ENCODE results near the gene GPR26. TPM values are rescaled to one million over a fixed set of nuclear protein-coding genes. Genes with fewer than 3 reads are reported as not detected.

GPR26 gene
- total RNA-seq, 1 experiment from 2014 or later, result 0.07 TPM

DNA sequence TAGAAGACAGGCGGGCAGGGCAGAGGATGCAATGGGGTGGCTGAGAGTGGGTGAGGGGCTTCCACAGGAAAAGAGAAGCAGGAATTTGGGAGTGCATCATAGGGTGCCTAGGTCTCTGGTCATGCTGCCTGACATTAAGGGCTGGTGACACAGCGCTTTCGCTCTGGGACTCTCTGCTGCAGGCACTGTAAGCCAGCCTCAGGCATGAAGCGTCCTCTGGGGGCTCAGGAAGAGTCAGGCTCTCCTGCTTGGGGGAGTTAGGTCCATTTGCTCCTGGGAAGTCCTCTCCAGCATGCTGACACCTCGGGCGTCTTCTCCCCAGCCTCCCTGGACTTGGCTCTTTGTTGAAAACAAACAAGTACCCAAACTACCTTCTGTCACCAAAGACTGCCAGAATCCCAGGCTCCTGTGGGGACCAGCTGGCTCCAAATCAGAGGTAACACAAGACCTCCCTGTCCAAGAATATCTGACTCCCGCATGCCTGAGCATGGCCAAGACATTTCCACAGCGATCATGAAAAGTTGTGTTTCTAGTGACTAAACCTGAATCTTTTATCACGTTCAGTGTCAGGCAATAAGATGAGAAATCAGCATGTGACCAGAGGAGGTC is 55.4 kb downstream of the GPR26 start:
- no peaks in the 10 kb centered on the region for H3K4me1 ChIP-seq (ENCODE audit: insufficient read depth, low read length)
- Mint-ChIP-seq H3K9me3 (peaks cover 0 to 5% of the 10 kb centered on the region in 2 experiments; a peak in 2 of 5 replicates), H3K27me3 (ENCODE audit: low read depth) (peaks cover 15% of the 10 kb centered on the region), H3K4me3 (no peak overlapping the region), H3K27ac (no peak overlapping the region), H3K4me1 (no peaks in the 10 kb centered on the region), H3K36me3 (ENCODE audit: insufficient read depth in 1 of 3, low read depth in 3 of 3) (peaks cover 0 to 2% (median 0%) of the 10 kb centered on the region in 3 experiments; a peak in 1 of 7 replicates)
- H2AFZ ChIP-seq (ENCODE audit: low read length), result no peak overlapping the region
- no peak overlapping the region for H4K91ac ChIP-seq (ENCODE audit: insufficient read length, low read depth, low read length)
- H4K5ac ChIP-seq (ENCODE audit: insufficient read length, low read depth, low read length), result no peak overlapping the region
- no peak overlapping the region for H2AK5ac ChIP-seq (ENCODE audit: insufficient read length, low read length)
- no peak overlapping the region for H2BK20ac ChIP-seq (ENCODE audit: low read depth, low read length, poor library complexity, severe bottlenecking)
- TF ChIP-seq, protein P1, sequence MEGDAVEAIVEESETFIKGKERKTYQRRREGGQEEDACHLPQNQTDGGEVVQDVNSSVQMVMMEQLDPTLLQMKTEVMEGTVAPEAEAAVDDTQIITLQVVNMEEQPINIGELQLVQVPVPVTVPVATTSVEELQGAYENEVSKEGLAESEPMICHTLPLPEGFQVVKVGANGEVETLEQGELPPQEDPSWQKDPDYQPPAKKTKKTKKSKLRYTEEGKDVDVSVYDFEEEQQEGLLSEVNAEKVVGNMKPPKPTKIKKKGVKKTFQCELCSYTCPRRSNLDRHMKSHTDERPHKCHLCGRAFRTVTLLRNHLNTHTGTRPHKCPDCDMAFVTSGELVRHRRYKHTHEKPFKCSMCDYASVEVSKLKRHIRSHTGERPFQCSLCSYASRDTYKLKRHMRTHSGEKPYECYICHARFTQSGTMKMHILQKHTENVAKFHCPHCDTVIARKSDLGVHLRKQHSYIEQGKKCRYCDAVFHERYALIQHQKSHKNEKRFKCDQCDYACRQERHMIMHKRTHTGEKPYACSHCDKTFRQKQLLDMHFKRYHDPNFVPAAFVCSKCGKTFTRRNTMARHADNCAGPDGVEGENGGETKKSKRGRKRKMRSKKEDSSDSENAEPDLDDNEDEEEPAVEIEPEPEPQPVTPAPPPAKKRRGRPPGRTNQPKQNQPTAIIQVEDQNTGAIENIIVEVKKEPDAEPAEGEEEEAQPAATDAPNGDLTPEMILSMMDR (conservative IDR thresholded peaks at IDR 0.05), result no peak
- DNase-seq, result no peak
- H3K4me2 ChIP-seq (ENCODE audit: insufficient read depth, insufficient read length, low read length), result no peak overlapping the region
- no peaks in the 10 kb centered on the region for H4K20me1 ChIP-seq (ENCODE audit: control insufficient read depth, insufficient read depth, insufficient read length)
- no peaks in the 10 kb centered on the region for H3K9me3 ChIP-seq (ENCODE audit: control insufficient read depth, low read depth, low read length)
- no peaks in the 10 kb centered on the region for H3K27me3 ChIP-seq (ENCODE audit: insufficient read depth, low read length)
- no peak overlapping the region for H2BK120ac ChIP-seq (ENCODE audit: low read depth, low read length, poor library complexity, severe bottlenecking)
- H3K18ac ChIP-seq (ENCODE audit: insufficient read length, low read depth, low read length), result no peak overlapping the region
- H3K79me2 ChIP-seq (ENCODE audit: insufficient read depth, low read length), result no peaks in the 10 kb centered on the region
- no peaks in the 10 kb centered on the region for H3K79me1 ChIP-seq (ENCODE audit: insufficient read depth, low read depth, low read length, poor library complexity, severe bottlenecking)
- no peak overlapping the region for H3K9ac ChIP-seq (ENCODE audit: extremely low read depth, insufficient read length, low read length)
- no peak overlapping the region for H2BK15ac ChIP-seq (ENCODE audit: low read depth, low read length)
- H3K56ac ChIP-seq (ENCODE audit: insufficient read length, low read depth, low read length), result no peak overlapping the region
- H3K27ac ChIP-seq (ENCODE audit: insufficient read length, low read depth, low read length), result no peak overlapping the region
- no peaks in the 10 kb centered on the region for H3K23me2 ChIP-seq (ENCODE audit: insufficient read length, low read depth, low read length, poor library complexity, severe bottlenecking)
- H3K23ac ChIP-seq (ENCODE audit: insufficient read length, low read depth, low read length), result no peak overlapping the region
- no peak overlapping the region for H3K14ac ChIP-seq (ENCODE audit: insufficient read depth, low read length)
- H3T11ph ChIP-seq (ENCODE audit: low read length), result no peak overlapping the region
- H2BK12ac ChIP-seq (ENCODE audit: insufficient read length, low read depth, low read length), result no peak overlapping the region
- H3K4ac ChIP-seq (ENCODE audit: low read depth, low read length), result no peak overlapping the region
- no peak overlapping the region for H2BK5ac ChIP-seq (ENCODE audit: insufficient read length, low read length)
- no peak overlapping the region for H4K8ac ChIP-seq (replicated peaks; ENCODE audit: insufficient read length, low read depth, low read length)
- no CpG with 5 or more reads among the region's 9 CpGs for WGBS (ENCODE audit: extremely low coverage, insufficient read length, low lambda C conversion rate)

Measured in H9 (cell line).